Measurements from ENCODE around the gene CDH23. TPM values are rescaled to one million over a fixed set of nuclear protein-coding genes. Genes with fewer than 3 reads are reported as not detected.

CDH23 gene
- total and polyA plus RNA-seq, 2 donors from 2014 or later, result 1.1 to 6.4 TPM

DNA sequence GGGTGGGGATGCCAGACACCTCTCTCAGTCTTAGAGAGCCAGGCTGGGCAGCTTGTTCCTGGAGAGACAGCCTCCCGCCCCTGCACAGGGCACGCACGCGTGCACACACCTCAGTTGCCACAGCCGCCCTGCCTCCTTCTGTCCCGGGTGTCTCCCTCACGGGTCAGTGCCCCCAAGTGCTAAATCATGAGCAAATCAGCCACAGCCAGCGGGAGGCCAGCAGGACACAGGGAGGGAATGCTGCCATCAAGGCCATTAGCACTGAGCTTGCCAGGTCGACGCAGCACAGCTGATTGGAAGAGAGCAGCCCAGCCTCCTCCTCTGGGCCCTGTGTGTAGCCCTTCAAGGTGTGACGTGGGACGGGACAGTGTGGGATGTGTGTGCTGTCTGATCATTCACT is 130.4 kb downstream of the CDH23 start:
- Histone ChIP-seq H3K9ac (ENCODE audit: low read length in 3 of 3) (no peak overlapping the region), H3K4me1 (ENCODE audit: control insufficient read depth in 2 of 3, insufficient read depth in 2 of 3, low read depth in 1 of 3, low read length in 3 of 3) (peaks cover 0 to 6% (median 4%) of the 10 kb centered on the region in 3 donors), H3K9me3 (ENCODE audit: control insufficient read depth in 2 of 3, insufficient read depth in 1 of 3, low read length in 3 of 3) (no peaks in the 10 kb centered on the region), H3K27me3 (ENCODE audit: control insufficient read depth, insufficient read depth, low read length) (no peaks in the 10 kb centered on the region), H3K4me3 (ENCODE audit: low read length in 3 of 3) (no peak overlapping the region), H3K36me3 (ENCODE audit: control insufficient read depth in 2 of 3, insufficient read depth in 3 of 3, low read length in 3 of 3) (no peaks in the 10 kb centered on the region), H3K27ac (ENCODE audit: low read depth in 2 of 2, low read length in 2 of 2) (no peak overlapping the region)
- FAIRE-seq, result no peak
- intact Hi-C loops (cut with DNase I), result no loop called here
- TF ChIP-seq, protein P1, sequence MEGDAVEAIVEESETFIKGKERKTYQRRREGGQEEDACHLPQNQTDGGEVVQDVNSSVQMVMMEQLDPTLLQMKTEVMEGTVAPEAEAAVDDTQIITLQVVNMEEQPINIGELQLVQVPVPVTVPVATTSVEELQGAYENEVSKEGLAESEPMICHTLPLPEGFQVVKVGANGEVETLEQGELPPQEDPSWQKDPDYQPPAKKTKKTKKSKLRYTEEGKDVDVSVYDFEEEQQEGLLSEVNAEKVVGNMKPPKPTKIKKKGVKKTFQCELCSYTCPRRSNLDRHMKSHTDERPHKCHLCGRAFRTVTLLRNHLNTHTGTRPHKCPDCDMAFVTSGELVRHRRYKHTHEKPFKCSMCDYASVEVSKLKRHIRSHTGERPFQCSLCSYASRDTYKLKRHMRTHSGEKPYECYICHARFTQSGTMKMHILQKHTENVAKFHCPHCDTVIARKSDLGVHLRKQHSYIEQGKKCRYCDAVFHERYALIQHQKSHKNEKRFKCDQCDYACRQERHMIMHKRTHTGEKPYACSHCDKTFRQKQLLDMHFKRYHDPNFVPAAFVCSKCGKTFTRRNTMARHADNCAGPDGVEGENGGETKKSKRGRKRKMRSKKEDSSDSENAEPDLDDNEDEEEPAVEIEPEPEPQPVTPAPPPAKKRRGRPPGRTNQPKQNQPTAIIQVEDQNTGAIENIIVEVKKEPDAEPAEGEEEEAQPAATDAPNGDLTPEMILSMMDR (IDR thresholded peaks at IDR 0.05; ENCODE audit: borderline replicate concordance, extremely low read depth, insufficient read depth), result no peak
- DNase-seq, result peak; percentile 92 to 95 (median 95)

DNA sequence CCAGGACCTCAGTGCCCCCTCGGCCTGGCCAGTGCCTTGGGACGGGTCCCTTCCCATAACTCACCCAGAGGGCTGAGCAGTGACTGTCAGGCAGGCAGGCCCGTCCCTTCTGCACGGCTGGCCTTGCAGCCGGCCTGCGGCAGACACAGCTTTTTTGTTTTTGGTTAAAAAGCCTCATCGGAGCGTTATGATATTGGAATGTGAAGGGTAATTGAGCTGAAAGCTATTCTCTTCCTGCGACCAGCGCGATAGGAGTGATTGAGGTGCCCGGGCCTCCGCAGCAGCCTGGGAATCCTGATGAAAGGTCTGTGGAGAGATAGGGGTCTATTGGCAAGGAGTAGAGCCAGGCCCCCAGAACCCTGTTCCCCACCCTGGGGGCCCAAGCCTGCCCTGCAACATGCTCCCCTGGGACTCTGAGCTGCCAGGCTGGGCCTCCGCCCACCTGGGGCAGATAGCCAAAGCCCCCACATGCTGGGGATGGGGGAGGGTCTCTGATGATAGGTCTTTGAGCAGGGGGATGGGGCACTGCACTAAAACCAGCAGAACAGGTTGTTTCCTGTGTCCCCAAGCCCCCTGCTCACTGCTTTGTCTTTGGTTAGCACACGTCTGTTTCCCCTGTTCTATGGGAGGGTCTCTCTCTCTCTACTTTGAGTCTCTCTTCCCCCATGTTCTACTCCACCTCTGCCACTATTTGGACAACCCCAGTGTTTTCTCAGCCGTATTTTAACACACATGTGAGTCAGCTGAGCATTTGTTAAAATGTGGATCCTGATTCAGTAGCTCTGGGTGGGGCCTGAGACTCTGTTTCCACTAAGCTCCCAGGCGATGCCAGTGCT is 131.9 kb downstream of the CDH23 start:
- Histone ChIP-seq H3K27ac (ENCODE audit: low read depth in 2 of 2, low read length in 2 of 2) (no peak overlapping the region), H3K4me3 (ENCODE audit: low read length in 3 of 3) (no peak overlapping the region), H3K4me1 (ENCODE audit: control insufficient read depth in 2 of 3, insufficient read depth in 2 of 3, low read depth in 1 of 3, low read length in 3 of 3) (peaks cover 0 to 6% (median 4%) of the 10 kb centered on the region in 3 donors), H3K36me3 (ENCODE audit: control insufficient read depth in 2 of 3, insufficient read depth in 3 of 3, low read length in 3 of 3) (no peaks in the 10 kb centered on the region), H3K27me3 (ENCODE audit: control insufficient read depth, insufficient read depth, low read length) (no peaks in the 10 kb centered on the region), H3K9me3 (ENCODE audit: control insufficient read depth in 2 of 3, insufficient read depth in 1 of 3, low read length in 3 of 3) (no peaks in the 10 kb centered on the region), H3K9ac (ENCODE audit: low read length in 3 of 3) (no peak overlapping the region)
- TF ChIP-seq, protein P1 (IDR thresholded peaks at IDR 0.05; ENCODE audit: borderline replicate concordance, extremely low read depth, insufficient read depth), result no peak
- no peak for FAIRE-seq
- no peak for DNase-seq
- intact Hi-C loops (cut with DNase I), result no loop called here

DNA sequence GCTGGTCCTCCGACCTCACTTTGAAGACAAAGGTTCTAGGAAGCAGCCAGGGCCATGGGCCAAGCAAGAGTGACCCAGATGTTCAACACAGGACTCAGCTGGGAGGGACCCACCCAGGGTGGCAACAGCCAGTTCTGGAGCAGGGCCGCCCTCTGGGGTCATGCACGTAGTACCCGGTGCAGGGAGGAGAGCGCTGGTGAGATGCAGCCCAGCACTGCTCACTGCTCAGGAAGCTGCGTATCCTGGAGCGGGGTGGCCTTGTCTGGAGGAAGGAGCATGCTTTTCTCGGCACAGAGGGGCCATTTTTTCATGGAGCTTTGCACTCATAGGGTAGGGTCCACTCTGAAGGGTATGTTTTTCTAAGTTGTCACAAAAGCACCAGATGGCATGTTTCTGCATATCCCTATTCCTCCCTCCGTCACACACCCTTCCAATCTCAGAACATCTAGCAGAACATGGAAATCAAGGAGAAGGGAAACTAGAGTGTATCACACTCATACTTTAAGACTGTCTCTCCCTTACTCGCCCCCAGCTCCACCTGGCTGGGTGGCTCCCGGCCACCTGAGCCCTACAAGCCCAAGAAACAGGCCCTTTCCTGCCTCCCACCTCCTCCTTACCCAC is 132.6 kb downstream of the CDH23 start:
- no peak for DNase-seq
- intact Hi-C loops (cut with DNase I), result no loop called here
- H3K9me3 ChIP-seq (ENCODE audit: control insufficient read depth in 2 of 3, insufficient read depth in 1 of 3, low read length in 3 of 3), result no peaks in the 10 kb centered on the region
- TF ChIP-seq, protein P1 (IDR thresholded peaks at IDR 0.05; ENCODE audit: borderline replicate concordance, extremely low read depth, insufficient read depth), result no peak
- H3K4me3 ChIP-seq (ENCODE audit: low read length in 3 of 3), result no peak overlapping the region
- FAIRE-seq, result no peak
- H3K9ac ChIP-seq (ENCODE audit: low read length in 3 of 3), result no peak overlapping the region
- H3K27ac ChIP-seq (ENCODE audit: low read depth in 2 of 2, low read length in 2 of 2), result no peak overlapping the region
- H3K4me1 ChIP-seq (ENCODE audit: control insufficient read depth in 2 of 3, insufficient read depth in 2 of 3, low read depth in 1 of 3, low read length in 3 of 3), result peaks cover 0 to 6% (median 4%) of the 10 kb centered on the region in 3 donors
- no peaks in the 10 kb centered on the region for H3K36me3 ChIP-seq (ENCODE audit: control insufficient read depth in 2 of 3, insufficient read depth in 3 of 3, low read length in 3 of 3)
- no peaks in the 10 kb centered on the region for H3K27me3 ChIP-seq (ENCODE audit: control insufficient read depth, insufficient read depth, low read length)

Data from kidney (tissue), 14 donors.